Measurements from ENCODE around the gene SSX4.
"Not testable (repeated sequence)": the region's sequence is repeated elsewhere in the genome, so short reads cannot be mapped to it uniquely, and the experiment has no call there.

DNA sequence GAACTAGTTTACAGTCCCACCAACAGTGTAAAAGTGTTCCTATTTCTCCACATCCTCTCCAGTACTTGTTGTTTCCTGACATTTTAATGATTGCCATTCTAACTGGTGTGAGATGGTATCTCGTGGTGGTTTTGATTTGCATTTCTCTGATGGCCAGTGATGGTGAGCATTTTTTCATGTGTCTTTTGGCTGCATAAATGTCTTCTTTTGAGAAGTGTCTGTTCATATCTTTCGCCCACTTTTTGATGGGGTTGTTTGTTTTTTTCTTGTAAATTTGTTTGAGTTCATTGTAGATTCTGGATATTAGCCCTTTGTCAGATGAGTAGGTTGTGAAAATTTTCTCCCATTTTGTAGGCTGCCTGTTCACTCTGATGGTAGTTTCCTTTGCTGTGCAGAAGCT, 13.6 kb downstream of the SSX4 start:
- TF ChIP-seq, protein P1, sequence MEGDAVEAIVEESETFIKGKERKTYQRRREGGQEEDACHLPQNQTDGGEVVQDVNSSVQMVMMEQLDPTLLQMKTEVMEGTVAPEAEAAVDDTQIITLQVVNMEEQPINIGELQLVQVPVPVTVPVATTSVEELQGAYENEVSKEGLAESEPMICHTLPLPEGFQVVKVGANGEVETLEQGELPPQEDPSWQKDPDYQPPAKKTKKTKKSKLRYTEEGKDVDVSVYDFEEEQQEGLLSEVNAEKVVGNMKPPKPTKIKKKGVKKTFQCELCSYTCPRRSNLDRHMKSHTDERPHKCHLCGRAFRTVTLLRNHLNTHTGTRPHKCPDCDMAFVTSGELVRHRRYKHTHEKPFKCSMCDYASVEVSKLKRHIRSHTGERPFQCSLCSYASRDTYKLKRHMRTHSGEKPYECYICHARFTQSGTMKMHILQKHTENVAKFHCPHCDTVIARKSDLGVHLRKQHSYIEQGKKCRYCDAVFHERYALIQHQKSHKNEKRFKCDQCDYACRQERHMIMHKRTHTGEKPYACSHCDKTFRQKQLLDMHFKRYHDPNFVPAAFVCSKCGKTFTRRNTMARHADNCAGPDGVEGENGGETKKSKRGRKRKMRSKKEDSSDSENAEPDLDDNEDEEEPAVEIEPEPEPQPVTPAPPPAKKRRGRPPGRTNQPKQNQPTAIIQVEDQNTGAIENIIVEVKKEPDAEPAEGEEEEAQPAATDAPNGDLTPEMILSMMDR (IDR thresholded peaks at IDR 0.05): not testable (repeated sequence)
- not testable (repeated sequence) for TF ChIP-seq POLR2A, EP300 (IDR thresholded peaks at IDR 0.05)

Measured in ovary (tissue), 3 donors.